GM06990 (cell line): ENCODE results near the gene TAAR2.

ENCODE experiments used
- DNase-seq: peaks from one replicate; pipeline ENCODE4 v3.0.0-alpha.2; 2011; ENCODE audit not compliant: insufficient read length; ENCODE audit errors: extremely low read depth
- H3K27me3 ChIP-seq: replicated peaks from 2 replicates; pipeline ENCODE4 v1.6.0; 2011; ENCODE audit warnings: low read length; ENCODE audit not compliant: control insufficient read depth, insufficient read depth
- H3K36me3 ChIP-seq: 2 replicates; pipeline ENCODE4 v1.5.1; 2011; ENCODE audit warnings: low read length; ENCODE audit not compliant: control insufficient read depth, insufficient read depth
- H3K4me3 ChIP-seq: replicated peaks from 2 replicates; pipeline ENCODE4 v1.5.1; 2011; ENCODE audit warnings: low read depth, mild to moderate bottlenecking, control low read depth, low read length
- TF ChIP-seq, protein P1 (sequence below): IDR thresholded peaks from 2 replicates; pipeline ENCODE4 v1.5.1; 2011; ENCODE audit warnings: low read length, control low read depth, mild to moderate bottlenecking, inconsistent platforms; ENCODE audit not compliant: insufficient read depth, poor library complexity, severe bottlenecking

The TAAR2 gene

DNA sequence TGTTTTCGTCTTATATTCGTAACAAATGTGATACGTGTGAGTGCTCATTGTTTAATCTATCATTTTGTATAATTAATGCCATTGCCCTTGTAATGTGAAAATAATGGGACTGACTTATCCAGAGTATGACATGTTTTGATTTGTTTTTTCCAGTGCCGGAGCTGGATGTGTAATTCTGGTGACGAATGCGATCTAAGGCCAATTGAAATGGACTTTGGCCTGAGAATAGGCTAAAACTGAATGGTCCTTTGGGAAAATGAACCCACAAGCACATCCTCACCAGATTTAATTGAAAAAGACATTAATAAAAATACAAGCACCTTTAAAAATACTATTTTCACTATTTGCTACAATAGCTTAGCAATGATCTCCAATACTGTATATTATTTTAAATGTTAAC lies 27.9 kb downstream of the TAAR2 start:
- H3K4me3 ChIP-seq = no peak overlapping the region
- no peaks in the 10 kb centered on the region for H3K36me3 ChIP-seq
- H3K27me3 ChIP-seq = no peaks in the 10 kb centered on the region; the same call in 1 of the 2 replicates
- DNase-seq = no peak
- TF ChIP-seq, protein P1, sequence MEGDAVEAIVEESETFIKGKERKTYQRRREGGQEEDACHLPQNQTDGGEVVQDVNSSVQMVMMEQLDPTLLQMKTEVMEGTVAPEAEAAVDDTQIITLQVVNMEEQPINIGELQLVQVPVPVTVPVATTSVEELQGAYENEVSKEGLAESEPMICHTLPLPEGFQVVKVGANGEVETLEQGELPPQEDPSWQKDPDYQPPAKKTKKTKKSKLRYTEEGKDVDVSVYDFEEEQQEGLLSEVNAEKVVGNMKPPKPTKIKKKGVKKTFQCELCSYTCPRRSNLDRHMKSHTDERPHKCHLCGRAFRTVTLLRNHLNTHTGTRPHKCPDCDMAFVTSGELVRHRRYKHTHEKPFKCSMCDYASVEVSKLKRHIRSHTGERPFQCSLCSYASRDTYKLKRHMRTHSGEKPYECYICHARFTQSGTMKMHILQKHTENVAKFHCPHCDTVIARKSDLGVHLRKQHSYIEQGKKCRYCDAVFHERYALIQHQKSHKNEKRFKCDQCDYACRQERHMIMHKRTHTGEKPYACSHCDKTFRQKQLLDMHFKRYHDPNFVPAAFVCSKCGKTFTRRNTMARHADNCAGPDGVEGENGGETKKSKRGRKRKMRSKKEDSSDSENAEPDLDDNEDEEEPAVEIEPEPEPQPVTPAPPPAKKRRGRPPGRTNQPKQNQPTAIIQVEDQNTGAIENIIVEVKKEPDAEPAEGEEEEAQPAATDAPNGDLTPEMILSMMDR = no peak

DNA sequence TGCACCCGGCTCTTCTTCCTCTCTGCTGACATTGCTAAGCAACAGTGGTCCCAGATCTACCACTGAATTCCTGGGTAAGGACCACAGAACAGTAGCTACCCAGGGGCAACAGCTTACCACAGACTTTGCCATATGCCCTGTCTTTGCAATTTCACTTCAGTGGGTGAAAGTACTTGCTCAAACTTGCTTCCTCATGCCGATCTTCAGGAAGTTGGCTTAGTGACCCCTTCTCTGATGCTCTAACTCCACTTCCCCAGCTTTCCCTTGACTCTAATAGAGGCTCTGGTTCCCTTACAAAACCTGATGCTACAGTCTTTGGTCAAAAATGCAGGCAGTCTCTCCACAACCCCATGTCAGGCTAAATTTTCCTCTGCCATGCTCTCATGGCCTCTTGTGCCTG lies 31.2 kb downstream of the TAAR2 start:
- Histone ChIP-seq H3K36me3 (no peaks in the 10 kb centered on the region), H3K4me3 (no peak overlapping the region), H3K27me3 (no peaks in the 10 kb centered on the region)
- TF ChIP-seq, protein P1 = no peak
- DNase-seq = no peak

DNA sequence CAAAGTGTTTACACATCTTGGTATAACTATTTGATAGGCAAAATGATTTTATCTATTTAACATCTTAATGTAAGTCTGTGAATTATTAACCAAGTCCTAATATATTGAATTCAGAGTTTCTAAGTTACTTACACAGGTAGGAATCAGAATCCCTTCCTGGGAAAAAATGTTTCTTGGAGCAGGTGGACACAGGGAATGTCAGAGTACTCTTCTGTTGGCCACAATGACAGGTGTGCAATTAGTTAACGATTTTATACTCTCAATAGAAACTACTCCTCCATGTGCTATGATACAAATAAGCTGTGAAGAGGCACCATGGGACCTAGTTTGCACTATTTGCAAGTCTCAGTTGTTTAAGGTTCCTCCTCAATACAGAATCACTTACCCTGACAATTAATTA lies 33.7 kb downstream of the TAAR2 start:
- H3K4me3 ChIP-seq = no peak overlapping the region
- no peaks in the 10 kb centered on the region for H3K36me3 ChIP-seq
- TF ChIP-seq, protein P1 = no peak
- DNase-seq = no peak
- no peaks in the 10 kb centered on the region for H3K27me3 ChIP-seq

DNA sequence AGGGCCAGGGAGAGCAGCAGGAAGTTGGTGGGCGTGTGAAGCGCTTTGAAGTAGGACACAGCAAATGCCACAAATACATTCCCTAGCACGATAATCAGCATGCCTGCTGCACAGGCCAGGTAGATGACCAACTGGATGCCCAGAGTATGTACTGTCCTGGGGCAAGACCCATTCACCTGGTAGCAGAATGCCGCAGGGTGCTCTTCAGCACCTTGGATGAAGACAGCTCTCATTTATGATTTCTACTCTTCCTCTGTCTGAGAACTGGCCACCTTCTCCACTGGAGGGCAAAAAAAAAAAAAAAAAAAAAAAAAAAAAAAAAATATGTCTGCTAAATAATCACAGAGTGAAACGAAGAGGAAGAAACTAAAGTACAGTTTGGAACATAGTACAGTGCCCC lies 34.6 kb downstream of the TAAR2 start, which contains the start of gene TAAR5:
TSS of gene TAAR5 (minus strand) at position 288 of the 400 bp plus-strand sequence. CDS start at position 233, 55 bp downstream.
- Histone ChIP-seq H3K27me3 (no peaks in the 10 kb centered on the region), H3K36me3 (no peaks in the 10 kb centered on the region), H3K4me3 (no peak within 1 kb of the TSS)
- no peak for DNase-seq
- TF ChIP-seq, protein P1 = no peak

DNA sequence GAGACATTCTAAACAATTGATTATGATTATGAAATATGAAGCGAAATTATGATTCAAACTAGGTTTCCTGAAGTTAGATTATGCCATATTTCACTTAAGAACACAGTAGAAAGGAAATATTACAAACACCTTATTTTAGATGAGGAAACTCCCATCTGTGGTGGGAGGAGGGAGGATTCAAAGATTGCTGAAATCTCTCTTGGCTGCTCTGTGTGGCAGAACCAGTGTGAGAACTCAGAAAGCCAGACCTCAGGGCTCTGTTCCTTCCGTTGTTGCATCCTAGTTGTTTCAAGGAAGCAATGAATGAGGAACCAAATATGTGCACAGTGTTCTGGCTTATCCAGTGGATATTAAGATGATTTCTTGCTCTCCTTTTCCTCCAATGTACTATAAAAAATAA lies 36.7 kb downstream of the TAAR2 start:
- TF ChIP-seq, protein P1 = no peak
- no peak for DNase-seq
- Histone ChIP-seq H3K36me3 (no peaks in the 10 kb centered on the region), H3K4me3 (no peak overlapping the region), H3K27me3 (no peaks in the 10 kb centered on the region)

DNA sequence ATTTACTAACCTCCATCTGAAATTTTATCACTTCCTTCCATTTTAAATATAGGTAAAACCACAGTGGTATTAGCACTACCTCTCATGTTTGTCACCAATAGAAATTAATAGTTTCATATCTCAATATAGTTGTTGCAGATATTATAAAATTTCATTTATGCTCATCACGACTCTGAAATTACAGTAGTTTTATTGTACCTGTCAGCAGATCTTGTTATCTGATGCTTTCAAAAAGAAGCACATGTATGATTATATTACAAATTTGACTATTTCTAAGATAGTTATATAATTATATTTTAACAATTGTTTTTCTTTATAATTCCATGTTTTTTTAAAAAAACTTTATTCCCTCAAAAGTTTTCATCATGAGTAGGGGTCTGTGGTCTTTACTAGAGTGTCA lies 39.4 kb downstream of the TAAR2 start:
- TF ChIP-seq, protein P1 = no peak
- H3K36me3 ChIP-seq = no peaks in the 10 kb centered on the region
- no peak for DNase-seq
- no peaks in the 10 kb centered on the region for H3K27me3 ChIP-seq
- no peak overlapping the region for H3K4me3 ChIP-seq
